Fibroblast of mammary gland (primary cell): ENCODE results near the gene LRMDA.

Experiments used
- DNase-seq: peaks from one replicate; pipeline ENCODE4 v3.0.0-alpha.2; 2010; ENCODE audit warnings: low read depth
- H3K4me3 ChIP-seq: 2 replicates; pipeline ENCODE4 v1.5.1; 2011; ENCODE audit warnings: low read depth, mild to moderate bottlenecking, low read length, moderate library complexity; ENCODE audit not compliant: control insufficient read depth
- CTCF ChIP-seq: conservative IDR thresholded peaks from 2 replicates; pipeline ENCODE4 v1.5.1; 2011; ENCODE audit warnings: low read depth, low read length, inconsistent platforms; ENCODE audit not compliant: control insufficient read depth, insufficient read depth

LRMDA gene

GRCh38 chr10:75432763-75433162, 1.3 kb downstream of the LRMDA start:
- DNase-seq: no peak
- TF ChIP-seq CTCF: no peak
- no peak overlapping the region for H3K4me3 ChIP-seq

- TF ChIP-seq CTCF: no peak
- H3K4me3 ChIP-seq: no peak overlapping the region
- DNase-seq: no peak
Observed at GRCh38 chr10:75433216-75433615, 1.8 kb downstream of the LRMDA start.

GRCh38 chr10:75434291-75434690, 2.9 kb downstream of the LRMDA start:
- no peak for DNase-seq
- H3K4me3 ChIP-seq: no peak overlapping the region
- no peak for TF ChIP-seq CTCF

- no peak for DNase-seq
- no peak for TF ChIP-seq CTCF
- no peak overlapping the region for H3K4me3 ChIP-seq
Observed at GRCh38 chr10:75435291-75435690, 3.9 kb downstream of the LRMDA start.

GRCh38 chr10:75436896-75437295, 5.5 kb downstream of the LRMDA start:
- no peak overlapping the region for H3K4me3 ChIP-seq
- TF ChIP-seq CTCF: no peak
- no peak for DNase-seq

GRCh38 chr10:75437693-75438092, 6.3 kb downstream of the LRMDA start:
- TF ChIP-seq CTCF: no peak
- no peak overlapping the region for H3K4me3 ChIP-seq
- no peak for DNase-seq

- H3K4me3 ChIP-seq: no peak overlapping the region
- TF ChIP-seq CTCF: no peak
- no peak for DNase-seq
Observed at GRCh38 chr10:75438275-75438674, 6.9 kb downstream of the LRMDA start.
